Sigmoid colon (tissue), 7 donors: ENCODE measurements around the gene CTNNBL1. TPM values are rescaled to one million over a fixed set of nuclear protein-coding genes. Genes with fewer than 3 reads are reported as not detected.

ENCODE experiments used
- DNase-seq: peaks from one replicate; pipeline ENCODE4 v3.0.0-alpha.2; 2019
- H3K27ac ChIP-seq, 4 donors: fragments of 200-600 bp; sonication (generic); one replicate each; pipeline ENCODE4 v1.5.1; 2016 to 2019; ENCODE audit warnings: mild to moderate bottlenecking in 1 of 4
- H3K27me3 ChIP-seq, 3 donors: fragments of 200-600 bp; sonication (generic); one replicate each; pipeline ENCODE4 v1.5.1; 2019; ENCODE audit warnings: mild to moderate bottlenecking in 1 of 3
- H3K36me3 ChIP-seq, 4 donors: fragments of 200-600 bp; sonication (generic); one replicate each; pipeline ENCODE4 v1.5.1; 2016 to 2019
- H3K4me1 ChIP-seq, 4 donors: fragments of 200-600 bp; sonication (generic); one replicate each; pipeline ENCODE4 v1.5.1; 2017 to 2019
- H3K4me3 ChIP-seq, 4 donors: fragments of 200-600 bp; sonication (generic); one replicate each; pipeline ENCODE4 v1.5.1; 2017 to 2019; ENCODE audit warnings: mild to moderate bottlenecking in 2 of 4, moderate library complexity in 1 of 4
- H3K9me3 ChIP-seq, 4 donors: fragments of 200-600 bp in 3 of 4; sonication (generic) in 3 of 4; one replicate each; pipeline versions ENCODE4 v1.5.1 to v1.6.1; 2013 to 2019
- EP300 ChIP-seq, 4 donors: sonication (generic); formaldehyde crosslinking; IDR thresholded peaks; one replicate each; pipeline ENCODE4 v1.6.1; 2017; ENCODE audit warnings: antibody characterized with exemption in 4 of 4
- POLR2A ChIP-seq, 2 donors: fragments of 450-650 bp; IDR thresholded peaks; one replicate each; pipeline ENCODE4 v1.6.1; 2016; ENCODE audit warnings: antibody characterized with exemption in 2 of 2, mild to moderate bottlenecking in 2 of 2, moderate library complexity in 2 of 2
- POLR2AphosphoS5 ChIP-seq, 4 donors: sonication (generic); formaldehyde crosslinking; IDR thresholded peaks; one replicate each; pipeline ENCODE4 v1.6.1; 2017; ENCODE audit warnings: antibody characterized with exemption in 4 of 4
- WGBS, 2 donors: extraction: QIAGEN DNeasy Blood & Tissue Kit; methylation state at CpG; one replicate each; pipeline ENCODE4 v1.1.7; 2013; 5-methylcytosine and 5-hydroxymethylcytosine counted together
- intact Hi-C: fragments of 100-400 bp; cut with DNase I; formaldehyde crosslinking; loops from one replicate; pipeline ENCODE4 v1.15.1; 2023
- polyA plus RNA-seq, 3 donors: library from polyadenylated mRNA; stranded (reverse); fragments of 200-250 nt; gene quantifications; one replicate each; pipeline ENCODE4 v1.2.3, GENCODE V29; 2013
- total RNA-seq, 4 donors: library from RNA; depleted of rRNA; stranded (reverse); fragments of >200 nt; gene quantifications; one replicate each; pipeline ENCODE4 v1.1.0, GENCODE V29; 2016
- TF ChIP-seq, protein P1 (sequence below), 4 experiments: fragments of 450-650 bp in 3 of 4; fragments of 200-600 bp in 1 of 4; IDR thresholded peaks; one replicate each; pipeline ENCODE4 v1.5.1; 2016 to 2019; ENCODE audit warnings: antibody characterized with exemption in 4 of 4, mild to moderate bottlenecking in 3 of 4, moderate library complexity in 2 of 4
- donor health status: healthy with polysubstance abuse.
- donor health status: Bipolar disorder and iron deficiency.
- donor health status: healthy.

Gene CTNNBL1
- total and polyA plus RNA-seq, 7 donors = 27.3 to 47.9 (median 34.8) TPM

DNA sequence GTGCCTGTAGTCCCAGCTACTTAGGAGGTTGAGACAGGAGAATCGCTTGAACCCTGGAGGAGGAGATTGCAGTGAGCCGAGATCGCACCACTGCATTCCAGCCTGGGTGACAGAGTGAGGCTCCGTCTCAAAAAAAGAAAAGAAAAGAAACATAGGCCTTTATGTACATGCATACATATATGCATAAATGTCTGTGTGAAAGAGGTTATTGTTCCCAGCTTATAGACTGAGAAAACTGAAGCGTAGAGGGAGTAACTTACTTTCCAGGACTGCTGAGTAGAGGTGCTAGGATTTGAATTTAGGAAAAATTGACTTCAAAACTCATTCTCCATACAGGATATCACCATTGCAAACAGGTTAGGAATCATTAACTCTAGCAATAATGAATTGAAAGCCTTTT lies 32.0 kb downstream of the CTNNBL1 start:
- H3K4me1 ChIP-seq = peaks cover 0 to 44% (median 42%) of the 10 kb centered on the region in 4 donors
- intact Hi-C loops = no loop called here
- H3K27ac ChIP-seq = no peak overlapping the region
- H3K4me3 ChIP-seq = no peak overlapping the region
- TF ChIP-seq, protein P1, sequence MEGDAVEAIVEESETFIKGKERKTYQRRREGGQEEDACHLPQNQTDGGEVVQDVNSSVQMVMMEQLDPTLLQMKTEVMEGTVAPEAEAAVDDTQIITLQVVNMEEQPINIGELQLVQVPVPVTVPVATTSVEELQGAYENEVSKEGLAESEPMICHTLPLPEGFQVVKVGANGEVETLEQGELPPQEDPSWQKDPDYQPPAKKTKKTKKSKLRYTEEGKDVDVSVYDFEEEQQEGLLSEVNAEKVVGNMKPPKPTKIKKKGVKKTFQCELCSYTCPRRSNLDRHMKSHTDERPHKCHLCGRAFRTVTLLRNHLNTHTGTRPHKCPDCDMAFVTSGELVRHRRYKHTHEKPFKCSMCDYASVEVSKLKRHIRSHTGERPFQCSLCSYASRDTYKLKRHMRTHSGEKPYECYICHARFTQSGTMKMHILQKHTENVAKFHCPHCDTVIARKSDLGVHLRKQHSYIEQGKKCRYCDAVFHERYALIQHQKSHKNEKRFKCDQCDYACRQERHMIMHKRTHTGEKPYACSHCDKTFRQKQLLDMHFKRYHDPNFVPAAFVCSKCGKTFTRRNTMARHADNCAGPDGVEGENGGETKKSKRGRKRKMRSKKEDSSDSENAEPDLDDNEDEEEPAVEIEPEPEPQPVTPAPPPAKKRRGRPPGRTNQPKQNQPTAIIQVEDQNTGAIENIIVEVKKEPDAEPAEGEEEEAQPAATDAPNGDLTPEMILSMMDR (IDR thresholded peaks at IDR 0.05) = no peak
- TF ChIP-seq POLR2AphosphoS5 (IDR thresholded peaks at IDR 0.05) = no peak
- TF ChIP-seq EP300 (IDR thresholded peaks at IDR 0.05) = no peak
- no peak for TF ChIP-seq POLR2A (IDR thresholded peaks at IDR 0.05)
- WGBS, 2 donors = 93 to 96% methylated on average over 5 of the region's 5 CpGs
- no peak for DNase-seq
- H3K36me3 ChIP-seq = no peaks in the 10 kb centered on the region
- no peaks in the 10 kb centered on the region for H3K9me3 ChIP-seq
- H3K27me3 ChIP-seq = no peaks in the 10 kb centered on the region

- no peaks in the 10 kb centered on the region for H3K9me3 ChIP-seq
- no peak for DNase-seq
- H3K4me3 ChIP-seq = no peak overlapping the region
- intact Hi-C loops = no loop called here
- H3K27ac ChIP-seq = no peak overlapping the region
- H3K36me3 ChIP-seq = no peaks in the 10 kb centered on the region
- TF ChIP-seq POLR2A (IDR thresholded peaks at IDR 0.05) (no peak), POLR2AphosphoS5 (IDR thresholded peaks at IDR 0.05) (no peak), EP300 (IDR thresholded peaks at IDR 0.05) (no peak)
- TF ChIP-seq, protein P1 (IDR thresholded peaks at IDR 0.05) = no peak
- H3K27me3 ChIP-seq = no peaks in the 10 kb centered on the region
- H3K4me1 ChIP-seq = peaks cover 0 to 44% (median 42%) of the 10 kb centered on the region in 4 donors
Measured at GRCh38 chr20:37726321-37726720, 32.5 kb downstream of the CTNNBL1 start.

GRCh38 chr20:37726971-37727956 lies 33.4 kb downstream of the CTNNBL1 start:
- no peaks in the 10 kb centered on the region for H3K27me3 ChIP-seq
- no peak overlapping the region for H3K4me3 ChIP-seq
- WGBS, 2 donors = 94 to 95% methylated on average over 7 of the region's 7 CpGs
- TF ChIP-seq POLR2AphosphoS5 (IDR thresholded peaks at IDR 0.05) (no peak), EP300 (IDR thresholded peaks at IDR 0.05) (no peak), POLR2A (IDR thresholded peaks at IDR 0.05) (no peak)
- TF ChIP-seq, protein P1 (IDR thresholded peaks at IDR 0.05) = no peak
- H3K9me3 ChIP-seq = no peaks in the 10 kb centered on the region
- H3K36me3 ChIP-seq = no peaks in the 10 kb centered on the region
- intact Hi-C loops = no loop called here
- no peak for DNase-seq
- H3K4me1 ChIP-seq = peaks cover 0 to 48% (median 42%) of the 10 kb centered on the region in 4 donors
- H3K27ac ChIP-seq = peak overlapping the region in 2 of 4 donors; percentile 13 to 32

DNA sequence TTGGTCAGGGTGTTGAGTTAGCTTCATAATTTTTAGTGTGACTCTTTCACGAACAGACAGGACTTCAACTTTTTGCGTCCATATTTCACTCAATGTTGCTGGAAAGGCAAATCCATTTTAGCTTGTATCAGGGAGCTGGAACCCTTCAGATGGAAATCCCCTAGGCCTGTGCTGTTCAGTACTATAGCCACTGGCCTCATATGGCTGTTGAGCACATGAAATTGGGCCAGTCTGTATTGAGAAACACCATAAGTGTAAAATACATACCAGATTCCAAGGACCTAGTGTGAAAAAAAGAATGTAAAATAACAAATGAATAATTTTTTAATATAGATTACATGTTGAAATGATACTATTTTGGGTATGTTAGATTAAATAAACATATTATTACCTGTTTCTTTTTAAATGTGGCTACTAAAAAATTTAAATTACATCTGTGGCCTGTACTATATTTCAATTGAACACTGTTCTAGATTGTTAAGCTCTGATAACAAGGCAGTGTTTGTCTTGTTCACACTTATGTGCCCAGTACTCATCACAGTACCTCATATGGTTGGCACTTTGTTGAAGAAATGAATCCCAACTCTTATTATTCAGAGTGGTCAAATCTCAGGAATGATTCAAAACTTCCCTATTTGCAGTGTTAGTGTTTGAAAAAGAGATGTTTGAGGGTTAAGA lies 34.3 kb downstream of the CTNNBL1 start:
- H3K36me3 ChIP-seq = no peaks in the 10 kb centered on the region
- no peak overlapping the region for H3K4me3 ChIP-seq
- 87 to 90% methylated on average over 2 of the region's 2 CpGs for WGBS, 2 donors
- DNase-seq = no peak
- H3K4me1 ChIP-seq = peaks cover 0 to 48% (median 42%) of the 10 kb centered on the region in 4 donors
- TF ChIP-seq, protein P1 (IDR thresholded peaks at IDR 0.05) = no peak
- TF ChIP-seq POLR2AphosphoS5 (IDR thresholded peaks at IDR 0.05) (no peak), POLR2A (IDR thresholded peaks at IDR 0.05) (no peak), EP300 (IDR thresholded peaks at IDR 0.05) (no peak)
- no peaks in the 10 kb centered on the region for H3K9me3 ChIP-seq
- intact Hi-C loops = no loop called here
- peak overlapping the region in 2 of 4 donors; percentile 13 to 32 for H3K27ac ChIP-seq
- H3K27me3 ChIP-seq = no peaks in the 10 kb centered on the region
